CD4-positive, CD25-positive, alpha-beta regulatory T cell (primary cell): Measurements from ENCODE around the gene CEPT1. TPM values are rescaled to one million over a fixed set of nuclear protein-coding genes. Genes with fewer than 3 reads are reported as not detected.

Experiments used
- ATAC-seq, 2 donors: fragments of 150-1000 bp; cut with Tn5 transposase; one replicate each; pipeline ENCODE4 v1.10.0; 2021; ENCODE audit warnings: low read depth in 2 of 2, moderate number of reproducible peaks in 2 of 2, moderate library complexity in 1 of 2
- DNase-seq, 3 donors: peaks; one replicate each; pipeline versions ENCODE4 v3.0.0 to v3.0.0-alpha.2; 2012 to 2022; ENCODE audit warnings: mixed read lengths in 1 of 3
- H3K27ac ChIP-seq: one replicate; pipeline ENCODE4 v1.7.0; 2013; ENCODE audit warnings: mild to moderate bottlenecking, low read length; ENCODE audit not compliant: insufficient read depth, poor library complexity, severe bottlenecking
- H3K27me3 ChIP-seq: one replicate; pipeline ENCODE4 v1.7.0; 2013; ENCODE audit warnings: low read length; ENCODE audit not compliant: control insufficient read depth, insufficient read depth
- H3K36me3 ChIP-seq: one replicate; pipeline ENCODE4 v1.7.0; 2013; ENCODE audit warnings: mild to moderate bottlenecking, low read length, moderate library complexity; ENCODE audit not compliant: control insufficient read depth, insufficient read depth
- H3K4me1 ChIP-seq: 2 replicates; pipeline ENCODE4 v1.7.0; 2013; ENCODE audit warnings: mild to moderate bottlenecking, low read length; ENCODE audit not compliant: insufficient read depth, control insufficient read depth, poor library complexity, severe bottlenecking
- H3K4me3 ChIP-seq: one replicate; pipeline ENCODE4 v1.7.0; 2013; ENCODE audit warnings: low read depth, mild to moderate bottlenecking, low read length, moderate library complexity
- H3K9me3 ChIP-seq, 2 experiments: 1 replicate in 1 of 2; 2 replicates in 1 of 2; pipeline ENCODE4 v1.7.0; 2013; ENCODE audit warnings: low read length in 2 of 2, mild to moderate bottlenecking in 1 of 2, moderate library complexity in 1 of 2; ENCODE audit not compliant: control insufficient read depth in 2 of 2
- H3K27ac Mint-ChIP-seq, 3 donors: one replicate each; pipeline ENCODE4 v1.8.0; 2020 to 2022; ENCODE audit warnings: mild to moderate bottlenecking in 3 of 3, mixed read lengths in 3 of 3, moderate library complexity in 2 of 3
- H3K27me3 Mint-ChIP-seq: one replicate; pipeline ENCODE4 v1.8.0; 2022; ENCODE audit warnings: mild to moderate bottlenecking, mixed read lengths
- H3K36me3 Mint-ChIP-seq: one replicate; pipeline ENCODE4 v1.8.0; 2020; ENCODE audit warnings: mixed read lengths
- H3K4me1 Mint-ChIP-seq, 4 donors: one replicate each; pipeline ENCODE4 v1.8.0; 2020 to 2022; ENCODE audit warnings: mixed read lengths in 4 of 4, mild to moderate bottlenecking in 1 of 4
- H3K4me3 Mint-ChIP-seq, 4 donors: one replicate each; pipeline ENCODE4 v1.8.0; 2020 to 2022; ENCODE audit warnings: mild to moderate bottlenecking in 4 of 4, mixed read lengths in 4 of 4, moderate library complexity in 3 of 4
- H3K9me3 Mint-ChIP-seq, 7 donors: one replicate each; pipeline ENCODE4 v1.8.0; 2020 to 2022; ENCODE audit warnings: mixed read lengths in 7 of 7, mild to moderate bottlenecking in 3 of 7, moderate library complexity in 2 of 7
- polyA plus RNA-seq, 4 donors: library from polyadenylated mRNA; unstranded; fragments of 300-500 nt; fragmentation: Illumina TruSeq; gene quantifications; one replicate each; pipeline ENCODE4 v1.2.3, GENCODE V29; 2021
- total RNA-seq: library from RNA; stranded (reverse); gene quantifications from one replicate; pipeline ENCODE4 v1.2.3, GENCODE V29; 2022

CEPT1 gene
- total and polyA plus RNA-seq, 5 donors from 2014 or later: 19.9 to 37.5 (median 22.7) TPM

DNA sequence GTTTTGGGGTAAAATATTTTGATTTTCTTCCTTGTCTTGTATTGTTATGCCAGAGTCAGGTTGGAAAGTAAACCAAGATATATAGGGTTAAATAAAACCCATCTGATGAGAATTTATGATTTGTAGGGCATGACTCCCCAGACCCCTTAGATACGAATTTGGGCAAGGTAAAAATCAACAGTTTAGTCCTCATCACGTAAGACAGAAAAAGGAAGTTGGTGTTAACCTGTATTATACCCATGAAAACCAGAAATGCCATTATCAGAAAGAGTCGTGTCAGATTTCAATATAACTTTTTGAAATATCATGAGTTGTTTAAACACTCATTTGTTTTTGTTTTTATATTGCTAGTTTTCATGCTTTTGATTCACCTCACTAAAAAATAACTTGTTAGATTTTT lies 11.8 kb downstream of the CEPT1 start:
- H3K9me3 ChIP-seq: no peaks in the 10 kb centered on the region
- DNase-seq: no peak
- ATAC-seq: no peak
- H3K9me3 Mint-ChIP-seq: peaks cover 0 to 1% (median 0%) of the 10 kb centered on the region in 7 donors
- peaks cover 17% of the 10 kb centered on the region for H3K4me1 ChIP-seq
- no peaks in the 10 kb centered on the region for H3K27me3 ChIP-seq
- no peak overlapping the region for H3K4me3 ChIP-seq
- H3K27ac Mint-ChIP-seq: peak overlapping the region in 1 of 3 donors; percentile 37
- H3K27ac ChIP-seq: no peak overlapping the region
- H3K4me3 Mint-ChIP-seq: peak overlapping the region in 3 of 4 donors; percentile 21 to 40 (median 27)
- peaks cover 52% of the 10 kb centered on the region for H3K36me3 ChIP-seq
- H3K36me3 Mint-ChIP-seq: peaks cover 68% of the 10 kb centered on the region
- peaks cover 53 to 84% (median 68%) of the 10 kb centered on the region in 4 donors for H3K4me1 Mint-ChIP-seq
- no peaks in the 10 kb centered on the region for H3K27me3 Mint-ChIP-seq

GRCh38 chr1:111154021-111154999 lies 14.3 kb downstream of the CEPT1 start:
- Histone ChIP-seq H3K9me3 (no peaks in the 10 kb centered on the region), H3K27ac (no peak overlapping the region), H3K4me1 (peaks cover 11% of the 10 kb centered on the region), H3K36me3 (peaks cover 44% of the 10 kb centered on the region), H3K4me3 (no peak overlapping the region), H3K27me3 (no peaks in the 10 kb centered on the region)
- Mint-ChIP-seq H3K9me3 (peaks cover 0 to under 1% (median 0%) of the 10 kb centered on the region in 7 donors), H3K4me3 (peak overlapping the region in 2 of 4 donors; percentile 19 to 52), H3K27ac (peak overlapping the region in 2 of 3 donors; percentile 36 to 52), H3K27me3 (no peaks in the 10 kb centered on the region), H3K36me3 (peaks cover 58% of the 10 kb centered on the region), H3K4me1 (peaks cover 43 to 70% (median 63%) of the 10 kb centered on the region in 4 donors)
- ATAC-seq: no peak
- no peak for DNase-seq

- H3K9me3 Mint-ChIP-seq: no peaks in the 10 kb centered on the region
- H3K4me1 ChIP-seq: peaks cover 6% of the 10 kb centered on the region
- H3K36me3 Mint-ChIP-seq: peaks cover 64% of the 10 kb centered on the region
- H3K27me3 Mint-ChIP-seq: no peaks in the 10 kb centered on the region
- H3K36me3 ChIP-seq: peaks cover 51% of the 10 kb centered on the region
- no peak overlapping the region for H3K27ac ChIP-seq
- H3K9me3 ChIP-seq: no peaks in the 10 kb centered on the region
- DNase-seq (no peak), ATAC-seq (no peak)
- H3K4me3 Mint-ChIP-seq: no peak overlapping the region
- no peak overlapping the region for H3K4me3 ChIP-seq
- peaks cover 32 to 49% (median 44%) of the 10 kb centered on the region in 4 donors for H3K4me1 Mint-ChIP-seq
- no peaks in the 10 kb centered on the region for H3K27me3 ChIP-seq
- H3K27ac Mint-ChIP-seq: no peak overlapping the region
These were observed 17.4 kb downstream of the CEPT1 start for GRCh38 chr1:111157431-111157830.

DNA sequence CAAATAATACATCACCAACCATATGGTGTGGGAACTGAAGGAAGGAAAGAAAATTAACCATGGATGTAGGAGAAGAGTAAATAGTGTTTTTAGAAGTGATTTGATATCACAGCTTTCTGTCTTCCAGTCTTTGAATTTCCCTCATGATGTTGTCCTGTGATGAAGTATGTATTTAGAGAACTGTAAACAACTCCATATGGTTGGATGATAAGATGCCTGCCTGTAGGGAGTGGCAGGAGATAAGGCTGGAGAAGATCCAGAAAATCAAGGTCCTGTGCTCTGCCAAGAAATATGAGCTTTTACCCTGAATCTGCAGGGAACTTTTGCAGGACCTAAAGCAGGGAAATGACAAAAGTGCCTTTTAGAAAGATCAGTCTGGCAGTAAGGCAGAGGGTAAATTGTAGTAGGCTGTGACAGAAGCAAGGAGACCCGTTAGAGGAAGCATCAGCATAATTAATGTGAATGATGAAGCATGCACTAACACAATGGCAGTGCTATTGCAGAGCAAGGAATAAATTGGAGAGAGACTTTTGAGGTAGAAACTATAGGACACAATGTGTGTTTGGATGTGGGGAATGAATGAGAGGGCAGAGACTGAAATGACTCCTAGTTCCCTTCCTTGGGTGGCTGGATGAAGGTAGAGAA lies 21.9 kb downstream of the CEPT1 start:
- DNase-seq (no peak), ATAC-seq (no peak)
- no peak overlapping the region for H3K4me3 Mint-ChIP-seq
- H3K36me3 ChIP-seq: peaks cover 57% of the 10 kb centered on the region
- no peaks in the 10 kb centered on the region for H3K4me1 ChIP-seq
- H3K27me3 ChIP-seq: no peaks in the 10 kb centered on the region
- no peaks in the 10 kb centered on the region for H3K9me3 Mint-ChIP-seq
- no peak overlapping the region for H3K27ac ChIP-seq
- no peak overlapping the region for H3K4me3 ChIP-seq
- H3K27me3 Mint-ChIP-seq: no peaks in the 10 kb centered on the region
- H3K36me3 Mint-ChIP-seq: peaks cover 41% of the 10 kb centered on the region
- peak overlapping the region in 1 of 3 donors; percentile 77 for H3K27ac Mint-ChIP-seq
- no peaks in the 10 kb centered on the region for H3K9me3 ChIP-seq
- peaks cover 6 to 26% (median 21%) of the 10 kb centered on the region in 4 donors for H3K4me1 Mint-ChIP-seq

DNA sequence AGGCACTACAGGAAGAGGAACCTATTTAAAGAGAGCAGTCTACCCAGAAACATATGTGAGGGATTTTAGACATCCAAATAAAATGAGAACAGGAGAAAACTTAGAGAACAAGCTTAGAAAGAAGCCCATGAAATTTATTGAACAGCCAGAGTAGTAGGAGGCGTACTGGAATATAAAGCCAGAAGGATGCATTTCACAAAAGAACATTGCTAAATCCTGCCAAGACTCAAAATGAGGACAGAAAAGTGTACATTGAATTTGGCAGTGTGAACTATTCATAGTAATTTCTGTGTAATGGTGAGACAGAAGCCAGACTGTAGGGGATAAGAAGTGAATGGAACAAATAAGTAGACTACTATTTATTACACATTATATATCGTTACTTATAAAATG lies 22.5 kb downstream of the CEPT1 start:
- H3K36me3 ChIP-seq: peaks cover 57% of the 10 kb centered on the region
- no peaks in the 10 kb centered on the region for H3K9me3 Mint-ChIP-seq

DNA sequence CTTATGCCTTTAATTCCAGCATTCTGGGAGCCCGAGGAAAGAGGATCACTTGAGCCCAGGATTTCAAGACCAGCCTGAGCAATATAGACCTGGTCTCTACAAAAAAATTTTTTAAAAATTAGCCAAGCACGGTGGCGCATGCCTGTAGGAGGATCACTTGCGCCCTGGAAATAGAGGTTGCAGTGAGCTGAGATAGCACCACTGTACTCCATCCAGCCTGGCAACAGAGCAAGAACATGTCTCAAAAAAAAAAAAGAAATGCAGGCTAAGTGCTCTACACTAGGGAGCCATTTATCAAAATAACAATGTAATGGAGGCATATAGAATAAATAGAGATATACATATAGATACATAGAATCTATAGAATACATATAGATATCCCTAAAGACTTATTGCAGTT lies 23.3 kb downstream of the CEPT1 start:
- Mint-ChIP-seq H3K4me1 (peaks cover 5 to 24% (median 22%) of the 10 kb centered on the region in 4 donors), H3K27me3 (no peaks in the 10 kb centered on the region), H3K27ac (no peak overlapping the region), H3K4me3 (no peak overlapping the region), H3K9me3 (no peaks in the 10 kb centered on the region), H3K36me3 (peaks cover 49% of the 10 kb centered on the region)
- Histone ChIP-seq H3K4me3 (no peak overlapping the region), H3K4me1 (no peaks in the 10 kb centered on the region), H3K36me3 (peaks cover 61% of the 10 kb centered on the region), H3K27me3 (no peaks in the 10 kb centered on the region), H3K27ac (no peak overlapping the region), H3K9me3 (no peaks in the 10 kb centered on the region)
- no peak for ATAC-seq
- DNase-seq: no peak

More for the DNA sequence above, 22.5 kb downstream of the CEPT1 start:
- no peak for ATAC-seq
- H3K27me3 ChIP-seq: no peaks in the 10 kb centered on the region
- no peak overlapping the region for H3K27ac ChIP-seq
- Mint-ChIP-seq H3K4me1 (peaks cover 5 to 25% (median 20%) of the 10 kb centered on the region in 4 donors), H3K36me3 (peaks cover 41% of the 10 kb centered on the region), H3K27ac (peak overlapping the region in 2 of 3 donors; percentile 63 to 77), H3K27me3 (no peaks in the 10 kb centered on the region), H3K4me3 (no peak overlapping the region)
- DNase-seq: no peak
- no peak overlapping the region for H3K4me3 ChIP-seq
- no peaks in the 10 kb centered on the region for H3K9me3 ChIP-seq
- no peaks in the 10 kb centered on the region for H3K4me1 ChIP-seq

DNA sequence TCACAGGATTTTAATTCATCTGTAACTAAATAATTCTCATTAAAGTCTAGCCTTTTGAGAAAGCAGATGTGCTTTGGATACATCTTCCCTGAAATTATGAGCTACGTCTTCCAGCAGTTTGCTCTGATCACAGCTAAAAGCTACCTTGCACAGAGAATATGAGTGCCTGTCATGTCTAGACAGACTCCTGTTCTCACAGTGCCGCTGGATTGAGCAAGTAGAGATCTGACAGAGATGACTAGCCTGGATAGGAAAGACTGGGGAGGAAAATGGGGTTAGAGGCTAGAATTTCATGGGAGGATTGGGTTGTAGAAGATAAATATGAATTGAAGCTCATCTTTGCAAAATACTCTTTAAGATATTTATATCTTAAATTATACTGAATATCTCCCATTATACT lies 24.1 kb downstream of the CEPT1 start:
- no peak overlapping the region for H3K4me3 Mint-ChIP-seq
- peaks cover 54% of the 10 kb centered on the region for H3K36me3 Mint-ChIP-seq
- H3K4me1 Mint-ChIP-seq: peaks cover 5 to 23% (median 20%) of the 10 kb centered on the region in 4 donors
- H3K27ac ChIP-seq: no peak overlapping the region
- H3K27ac Mint-ChIP-seq: no peak overlapping the region
- no peaks in the 10 kb centered on the region for H3K27me3 ChIP-seq
- no peak overlapping the region for H3K4me3 ChIP-seq
- H3K36me3 ChIP-seq: peaks cover 64% of the 10 kb centered on the region
- H3K9me3 ChIP-seq: no peaks in the 10 kb centered on the region
- ATAC-seq: no peak
- H3K27me3 Mint-ChIP-seq: no peaks in the 10 kb centered on the region
- H3K9me3 Mint-ChIP-seq: no peaks in the 10 kb centered on the region
- DNase-seq: no peak
- H3K4me1 ChIP-seq: no peaks in the 10 kb centered on the region
